Measurements from ENCODE around the gene KRT17.

- TF ChIP-seq ATF3 (CRISPR knock-in tag; conservative IDR thresholded peaks at IDR 0.05) (no peak), CTCF (IDR thresholded peaks at IDR 0.05) (no peak)
Observed at GRCh38 chr17:41649923-41650519, 25.6 kb upstream of the KRT17 start.

Measured in WTC11 (cell line).